AG04450 (cell line): ENCODE measurements around the gene HSBP1L1. TPM values are rescaled to one million over a fixed set of nuclear protein-coding genes. Genes with fewer than 3 reads are reported as not detected.

Experiments
- CTCF ChIA-PET: fragments of 300-600, 350-600 bp; formaldehyde crosslinking; extraction: SDS; loops from one replicate; lab custom pipeline; 2022; ENCODE audit warnings: antibody characterized with exemption, inconsistent platforms; lab: Charles Lee
- POLR2A ChIA-PET: fragments of 350-600 bp; formaldehyde crosslinking; extraction: SDS; loops from one replicate; lab custom pipeline; 2021; ENCODE audit warnings: antibody characterized with exemption, inconsistent platforms; lab: Yijun Ruan, JAX
- DNase-seq: peaks from one replicate; pipeline ENCODE4 v3.0.0-alpha.2; 2011; ENCODE audit warnings: low read depth, low spot score
- H3K27ac ChIP-seq: one replicate; pipeline ENCODE4 v1.5.1; 2012; ENCODE audit warnings: low read depth, low read length, control low read depth
- H3K27me3 ChIP-seq: one replicate; pipeline ENCODE4 v1.6.0; 2012; ENCODE audit warnings: low read length; ENCODE audit not compliant: control insufficient read depth, insufficient read depth
- H3K4me3 ChIP-seq: 2 replicates; pipeline ENCODE4 v1.5.1; 2011; ENCODE audit warnings: mild to moderate bottlenecking, low read depth, low read length, control low read depth
- H3K9me3 ChIP-seq: 2 replicates; pipeline ENCODE4 v1.5.1; 2012; ENCODE audit warnings: low read length; ENCODE audit not compliant: control insufficient read depth, insufficient read depth
- CTCF ChIP-seq: IDR thresholded peaks from 2 replicates; pipeline ENCODE4 v1.5.1; 2011; ENCODE audit warnings: low read depth, low read length, control low read depth, inconsistent platforms
- polyA plus RNA-seq: library from polyadenylated mRNA; depleted of rRNA; stranded (reverse); fragments of >200 nt; gene quantifications from 2 replicates; pipeline ENCODE4 v1.2.3, GENCODE V29; 2011

HSBP1L1 gene
- polyA plus RNA-seq, 1 experiment: 19.4 TPM

- CTCF ChIA-PET: no interaction called here
- POLR2A ChIA-PET: no interaction called here
- H3K27me3 ChIP-seq: no peaks in the 10 kb centered on the region
- H3K27ac ChIP-seq: no peak overlapping the region
- TF ChIP-seq CTCF: no peak
- no peak overlapping the region for H3K4me3 ChIP-seq
- DNase-seq: no peak
- H3K9me3 ChIP-seq: no peaks in the 10 kb centered on the region
Measured at GRCh38 chr18:79975985-79976680, 11.7 kb downstream of the HSBP1L1 start.

GRCh38 chr18:79979843-79980242 is 15.4 kb downstream of the HSBP1L1 start:
- H3K27ac ChIP-seq: no peak overlapping the region
- no peak for TF ChIP-seq CTCF
- H3K9me3 ChIP-seq: no peaks in the 10 kb centered on the region
- no peak overlapping the region for H3K4me3 ChIP-seq
- POLR2A ChIA-PET: no interaction called here
- CTCF ChIA-PET: no interaction called here
- H3K27me3 ChIP-seq: no peaks in the 10 kb centered on the region
- DNase-seq: no peak

GRCh38 chr18:79980585-79980984 is 16.1 kb downstream of the HSBP1L1 start:
- no peak for DNase-seq
- Histone ChIP-seq H3K27ac (no peak overlapping the region), H3K9me3 (no peaks in the 10 kb centered on the region), H3K4me3 (no peak overlapping the region), H3K27me3 (no peaks in the 10 kb centered on the region)
- ChIA-PET CTCF (no interaction called here), POLR2A (no interaction called here)
- no peak for TF ChIP-seq CTCF

GRCh38 chr18:79982736-79983135 is 18.3 kb downstream of the HSBP1L1 start:
- Histone ChIP-seq H3K9me3 (no peaks in the 10 kb centered on the region), H3K27ac (no peak overlapping the region), H3K27me3 (no peaks in the 10 kb centered on the region), H3K4me3 (no peak overlapping the region)
- no peak for TF ChIP-seq CTCF
- POLR2A ChIA-PET: no interaction called here
- DNase-seq: no peak
- CTCF ChIA-PET: interaction anchor here (1.0 kb wide), 1 partner anchor 51 kb away, joined by 5 read pairs; the partner anchor contains the start of gene RBFA

GRCh38 chr18:79983253-79983652 is 18.8 kb downstream of the HSBP1L1 start:
- no peak overlapping the region for H3K4me3 ChIP-seq
- H3K27me3 ChIP-seq: no peaks in the 10 kb centered on the region
- CTCF ChIA-PET: no interaction called here
- H3K27ac ChIP-seq: no peak overlapping the region
- TF ChIP-seq CTCF: no peak
- POLR2A ChIA-PET: no interaction called here
- H3K9me3 ChIP-seq: no peaks in the 10 kb centered on the region; the same call in 1 of the 2 replicates
- no peak for DNase-seq
